ENCODE data around the gene HBB.

GRCh38 chr11:5242933-5243815, 16.3 kb upstream of the HBB start:
- TF ChIP-seq CTCF (IDR thresholded peaks at IDR 0.05 in 4 of 5, conservative IDR thresholded peaks at IDR 0.05 in 1 of 5) (no peak), POLR2A (IDR thresholded peaks at IDR 0.05) (no peak)
